ENCODE results near the gene RNF114.

The RNF114 gene

DNA sequence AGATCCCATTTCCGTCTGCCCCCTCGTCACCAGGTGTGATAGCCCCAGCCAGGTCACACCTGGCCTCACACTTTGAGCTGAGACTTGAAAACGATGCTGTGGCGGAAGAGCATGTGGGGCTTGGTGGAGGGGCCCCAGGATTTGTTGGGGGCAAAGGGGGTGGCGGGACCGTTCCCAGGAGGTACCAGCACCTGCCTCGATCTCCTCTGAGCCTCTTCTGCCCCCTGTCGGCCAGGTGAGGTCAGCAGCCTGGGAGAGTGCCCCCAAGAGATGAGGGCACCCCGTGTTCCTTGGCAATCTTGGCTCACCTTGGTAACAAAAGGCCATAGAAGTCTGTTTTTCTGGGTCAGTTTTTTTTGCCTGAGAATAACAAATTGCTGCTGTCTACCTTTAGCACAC lies 46.3 kb upstream of the RNF114 start:
- no peak; the same call in 1 of the 2 replicates for TF ChIP-seq CTCF (IDR thresholded peaks at IDR 0.05; ENCODE audit: low read depth, low read length)
- no peak for DNase-seq (ENCODE audit: extremely low read depth, low read depth)

DNA sequence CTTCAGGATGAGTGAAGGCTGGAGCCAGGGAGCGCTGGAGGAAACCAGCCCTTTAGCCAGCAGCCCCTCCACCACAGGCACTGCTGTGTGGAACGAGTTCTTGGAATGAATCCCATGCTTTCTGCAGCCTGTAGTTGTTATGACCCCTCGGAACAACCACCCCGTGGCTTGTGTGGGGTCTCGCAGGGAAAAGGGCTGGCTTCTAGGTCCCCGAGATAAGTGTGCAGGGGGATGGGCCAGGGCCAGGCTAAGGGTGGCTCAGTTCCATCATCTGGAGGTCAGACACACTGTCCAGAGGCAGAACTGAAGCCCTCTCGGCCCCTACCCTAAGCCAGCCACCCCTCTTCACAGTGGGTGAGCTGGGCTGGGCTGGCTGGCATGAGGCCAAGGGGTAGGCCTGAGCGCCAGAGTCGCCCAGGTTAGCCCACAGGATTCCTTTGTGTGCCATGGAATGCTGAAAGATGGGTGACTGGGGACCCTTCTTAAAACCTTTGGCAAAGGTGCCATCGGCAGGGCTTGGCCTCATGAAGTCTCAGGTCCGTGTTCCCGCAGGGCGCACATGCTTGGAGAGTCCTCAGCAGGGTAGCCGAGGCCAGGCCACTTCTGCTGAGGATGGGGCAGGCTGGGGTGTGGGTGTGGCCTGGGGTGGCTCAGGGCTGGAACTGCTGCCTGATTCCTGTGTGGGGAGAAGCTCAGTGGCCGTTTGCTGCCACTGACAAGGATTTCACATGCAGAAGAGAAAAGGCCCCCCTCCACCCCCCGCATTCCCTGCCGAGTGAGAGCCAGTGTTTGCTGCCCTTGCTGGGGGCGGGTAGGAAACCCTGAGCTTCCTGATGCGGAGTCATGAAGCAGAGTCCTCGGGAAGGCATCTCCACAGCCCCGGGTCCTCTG lies 45.5 kb upstream of the RNF114 start:
- DNase-seq (ENCODE audit: extremely low read depth, low read depth) = no peak

DNA sequence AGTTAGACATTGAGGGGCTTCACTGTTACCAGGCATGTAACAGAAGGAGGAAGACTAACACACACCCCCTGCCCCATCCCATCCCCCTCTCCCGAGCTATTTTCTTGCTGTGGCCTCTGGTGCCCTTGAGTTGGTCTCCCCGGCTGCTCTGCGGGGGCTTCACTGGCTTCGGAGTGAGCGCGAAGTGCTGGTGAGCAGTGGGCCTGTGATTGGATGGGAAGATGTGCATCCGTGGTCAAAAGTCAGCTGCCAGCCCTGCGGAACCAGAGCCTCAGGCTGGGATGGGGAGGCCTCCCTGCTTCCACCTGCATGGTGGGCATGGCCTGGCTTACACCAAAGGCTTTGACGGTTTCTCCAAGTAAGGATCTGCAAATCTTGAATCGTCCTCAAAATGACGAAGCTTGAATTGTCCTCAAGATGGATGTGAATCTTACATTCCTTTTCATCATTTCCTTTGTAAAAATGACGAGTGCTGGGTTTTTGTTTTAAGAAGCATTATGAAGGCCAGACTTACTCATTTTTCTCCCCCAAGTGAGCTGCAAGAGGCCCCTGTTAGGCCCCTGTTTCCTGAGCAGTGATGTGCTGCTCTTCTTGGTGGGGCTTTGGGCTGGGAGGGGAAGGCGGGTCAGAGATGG lies 44.6 kb upstream of the RNF114 start:
- no peak for DNase-seq (ENCODE audit: extremely low read depth, low read depth)
- no peak for TF ChIP-seq CTCF (IDR thresholded peaks at IDR 0.05; ENCODE audit: low read depth, low read length)

More for the DNA sequence above, 45.5 kb upstream of the RNF114 start:
- no peak for TF ChIP-seq CTCF (IDR thresholded peaks at IDR 0.05; ENCODE audit: low read depth, low read length)

DNA sequence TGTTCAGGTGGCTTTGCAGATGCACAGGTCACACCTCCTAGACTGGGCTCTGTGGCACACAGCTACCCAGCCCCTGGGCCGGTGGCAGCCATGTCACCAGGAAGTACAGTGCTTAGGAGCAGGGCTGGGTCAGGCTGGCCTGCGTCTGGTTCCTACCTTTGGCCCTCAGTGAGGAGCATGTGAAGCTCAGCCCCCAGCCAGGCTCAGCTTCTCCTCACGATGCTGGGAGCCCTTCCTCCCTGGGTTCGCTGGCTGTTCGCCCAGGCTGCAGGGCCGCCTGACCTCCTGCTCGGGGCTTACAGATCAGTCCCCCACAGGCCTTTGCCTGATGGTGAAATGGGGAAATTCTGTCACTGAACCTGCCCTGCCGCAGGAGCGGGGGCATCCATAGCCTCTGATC lies 43.9 kb upstream of the RNF114 start:
- TF ChIP-seq CTCF (IDR thresholded peaks at IDR 0.05; ENCODE audit: low read depth, low read length) = no peak
- DNase-seq (ENCODE audit: extremely low read depth, low read depth) = no peak

DNA sequence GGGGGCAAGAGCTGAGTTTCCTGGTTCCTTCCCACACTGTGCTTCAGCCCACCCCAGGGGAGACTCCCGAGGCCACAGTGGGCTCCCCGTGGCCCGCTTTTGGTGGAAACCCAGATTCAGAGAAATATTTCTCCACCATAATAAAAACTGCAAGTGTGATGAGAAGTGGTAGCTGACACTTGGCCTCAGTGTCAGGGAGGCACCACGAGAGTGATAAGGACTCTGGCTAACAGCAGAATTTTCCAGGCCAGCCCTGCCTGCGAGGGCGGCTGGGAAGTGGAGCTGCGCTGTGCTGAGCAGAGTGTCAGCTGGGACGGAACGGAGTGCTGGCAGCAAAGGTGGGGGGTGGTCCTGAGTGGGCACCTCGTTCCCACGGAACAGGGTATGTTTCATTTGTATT lies 43.4 kb upstream of the RNF114 start:
- no peak for TF ChIP-seq CTCF (IDR thresholded peaks at IDR 0.05; ENCODE audit: low read depth, low read length)

GRCh38 chr20:49893242-49894072 lies 42.7 kb upstream of the RNF114 start:
- no peak for DNase-seq (ENCODE audit: extremely low read depth, low read depth)
- no peak for TF ChIP-seq CTCF (IDR thresholded peaks at IDR 0.05; ENCODE audit: low read depth, low read length)

More for the DNA sequence above, 43.4 kb upstream of the RNF114 start:
- DNase-seq (ENCODE audit: extremely low read depth, low read depth) = no peak

Measured in AG09319 (cell line).